ENCODE results near the gene DISP2.
A peak's percentile ranks its signal among the peaks of the same experiment; 100 is the strongest.

Gene DISP2
- total RNA-seq, result 0.10 to 5.1 (median 0.59) reads per million in 9 experiments

DNA sequence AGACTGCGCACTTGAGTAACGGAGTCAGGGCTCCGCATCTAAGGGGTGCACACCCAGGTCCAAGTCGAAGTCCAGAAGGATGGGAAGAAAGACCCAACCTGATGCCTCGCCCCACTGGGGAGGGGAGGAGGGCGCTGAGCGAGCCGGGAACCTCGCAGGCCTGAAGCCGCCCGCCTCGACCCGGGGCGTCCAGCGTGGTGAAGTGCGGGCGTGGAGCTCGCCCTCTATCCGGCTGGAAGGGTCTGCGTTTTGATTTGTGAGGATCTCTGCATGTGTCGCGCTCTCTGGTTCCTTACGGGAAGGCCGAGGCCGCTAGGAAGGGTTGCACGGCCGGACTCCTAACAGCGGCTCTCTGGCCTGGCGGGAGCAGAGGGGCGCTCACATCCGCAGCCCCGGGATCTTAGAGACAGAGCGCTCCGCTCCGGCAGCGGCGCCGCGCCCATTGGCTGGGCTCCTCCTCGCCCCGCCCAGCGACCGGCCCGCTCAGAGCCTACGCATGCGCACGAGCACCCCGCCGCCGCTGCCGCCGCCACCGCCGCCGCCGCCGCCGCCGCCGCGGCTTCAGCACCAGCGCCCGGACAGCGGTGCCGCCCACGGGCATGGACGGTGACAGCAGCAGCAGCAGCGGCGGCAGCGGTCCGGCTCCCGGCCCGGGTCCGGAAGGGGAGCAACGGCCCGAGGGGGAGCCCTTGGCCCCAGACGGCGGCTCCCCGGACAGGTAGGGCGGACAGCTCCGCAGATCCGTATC lies at the start of gene DISP2:
Gene DISP2, plus strand, starts transcription at position 497 of the 748 bp plus-strand sequence. Its CDS starts 103 bp downstream, at position 600.
- peaks cover 10 to 18% of the 10 kb centered on the region in 2 donors for H3K4me1 Mint-ChIP-seq (ENCODE audit: low read depth in 2 of 2)
- H3K9me3 Mint-ChIP-seq, result no peaks in the 10 kb centered on the region
- DNase-seq, result peak; percentile 88 to 94 (median 92)
- peak; percentile 90 for ATAC-seq (replicated peaks)
- peaks cover 3% of the 10 kb centered on the region for H3K36me3 Mint-ChIP-seq (ENCODE audit: insufficient read depth)
- peak within 1 kb of the TSS; percentile 81 to 88 for H3K4me3 Mint-ChIP-seq
- peaks cover 4 to 21% of the 10 kb centered on the region in 2 donors for H3K27me3 Mint-ChIP-seq
- H3K27ac Mint-ChIP-seq, result no peak within 1 kb of the TSS

- Mint-ChIP-seq H3K4me1 (ENCODE audit: low read depth in 2 of 2) (peaks cover 53 to 55% of the 10 kb centered on the region in 2 donors), H3K27me3 (no peaks in the 10 kb centered on the region), H3K4me3 (peak overlapping the region; percentile 98 to 99), H3K9me3 (no peaks in the 10 kb centered on the region), H3K27ac (peak overlapping the region; percentile 94 to 95), H3K36me3 (ENCODE audit: insufficient read depth) (peaks cover 3% of the 10 kb centered on the region)
- DNase-seq (no peak), ATAC-seq (replicated peaks) (no peak)
Observed at GRCh38 chr15:40309344-40309862, 48.6 kb upstream of the DISP2 start.

DNA sequence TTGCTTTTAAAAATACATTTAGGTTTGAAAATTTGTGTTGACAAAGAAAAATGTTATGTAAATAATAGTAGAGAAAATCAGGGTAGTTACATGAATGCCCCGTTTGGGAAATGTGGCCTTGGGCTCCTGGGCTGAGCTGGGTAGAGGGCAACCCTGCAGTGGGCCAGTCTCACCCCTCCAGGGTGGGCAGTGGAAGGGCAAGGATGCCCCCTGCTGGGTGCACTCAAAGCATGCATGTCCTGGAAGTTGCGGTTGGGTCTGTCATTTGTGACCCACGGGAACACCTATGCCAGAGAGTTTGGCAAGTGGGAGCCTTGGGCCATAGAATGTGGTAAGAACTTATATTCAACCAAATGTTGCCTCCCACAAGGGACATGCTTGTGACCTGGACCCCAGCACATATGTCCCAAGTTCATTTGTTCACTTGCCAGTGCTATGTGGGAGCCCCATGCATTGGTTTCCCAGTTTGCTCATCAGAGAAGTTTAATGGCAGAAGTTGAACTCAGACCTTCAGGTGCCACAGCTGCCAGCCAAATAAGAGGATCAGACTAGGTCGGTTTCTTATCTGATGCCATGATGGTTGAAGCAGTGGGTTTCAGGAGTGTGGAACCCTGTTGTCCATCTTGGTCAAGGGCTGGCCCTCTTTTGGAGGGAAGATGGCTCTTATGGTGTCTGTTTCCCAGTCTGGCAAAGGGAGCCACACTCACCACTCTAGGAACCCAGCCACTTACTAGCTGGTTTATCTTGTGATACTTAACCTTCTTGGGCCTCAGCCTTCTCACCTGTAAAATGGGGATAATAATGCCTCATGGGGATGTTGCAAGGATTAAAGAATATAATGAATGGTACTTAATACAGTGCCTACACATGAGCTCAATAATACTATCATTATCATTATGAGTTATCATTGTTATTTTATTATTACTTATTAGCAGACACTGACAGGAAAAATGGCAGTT lies 47.7 kb upstream of the DISP2 start:
- peaks cover 47 to 52% of the 10 kb centered on the region in 2 donors for H3K4me1 Mint-ChIP-seq (ENCODE audit: low read depth in 2 of 2)
- H3K27ac Mint-ChIP-seq, result peak overlapping the region; percentile 94 to 95
- peak overlapping the region; percentile 98 to 99 for H3K4me3 Mint-ChIP-seq
- DNase-seq (peak in 2 of 3 experiments; percentile 25 to 34), ATAC-seq (replicated peaks) (no peak)
- H3K9me3 Mint-ChIP-seq, result no peaks in the 10 kb centered on the region
- no peaks in the 10 kb centered on the region for H3K27me3 Mint-ChIP-seq
- peaks cover 3% of the 10 kb centered on the region for H3K36me3 Mint-ChIP-seq (ENCODE audit: insufficient read depth)

DNA sequence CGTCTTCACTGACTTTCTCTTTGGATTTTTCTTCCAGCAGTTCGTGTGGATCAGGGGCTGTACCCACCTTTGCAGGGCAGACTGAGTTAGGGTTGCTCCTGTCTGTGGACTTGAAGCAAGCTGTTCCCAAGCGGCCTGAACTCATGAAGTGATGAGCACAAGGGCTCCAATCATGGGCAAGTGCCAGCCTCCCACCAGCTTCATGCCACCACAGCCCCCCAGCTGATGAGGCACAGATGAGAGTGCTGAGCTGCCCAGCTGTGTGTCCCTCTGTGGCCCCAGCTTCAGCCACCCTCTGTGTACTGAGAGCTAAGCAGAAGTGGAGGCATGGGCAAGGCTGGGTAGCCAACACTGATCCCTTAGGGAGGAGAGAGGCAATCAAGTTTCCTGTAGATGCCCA lies 47.0 kb upstream of the DISP2 start:
- H3K4me3 Mint-ChIP-seq, result no peak overlapping the region
- H3K9me3 Mint-ChIP-seq, result no peaks in the 10 kb centered on the region
- DNase-seq (no peak), ATAC-seq (replicated peaks) (no peak)
- no peaks in the 10 kb centered on the region for H3K27me3 Mint-ChIP-seq
- H3K36me3 Mint-ChIP-seq (ENCODE audit: insufficient read depth), result peaks cover 3% of the 10 kb centered on the region
- H3K4me1 Mint-ChIP-seq (ENCODE audit: low read depth in 2 of 2), result peaks cover 46 to 56% of the 10 kb centered on the region in 2 donors
- no peak overlapping the region for H3K27ac Mint-ChIP-seq

DNA sequence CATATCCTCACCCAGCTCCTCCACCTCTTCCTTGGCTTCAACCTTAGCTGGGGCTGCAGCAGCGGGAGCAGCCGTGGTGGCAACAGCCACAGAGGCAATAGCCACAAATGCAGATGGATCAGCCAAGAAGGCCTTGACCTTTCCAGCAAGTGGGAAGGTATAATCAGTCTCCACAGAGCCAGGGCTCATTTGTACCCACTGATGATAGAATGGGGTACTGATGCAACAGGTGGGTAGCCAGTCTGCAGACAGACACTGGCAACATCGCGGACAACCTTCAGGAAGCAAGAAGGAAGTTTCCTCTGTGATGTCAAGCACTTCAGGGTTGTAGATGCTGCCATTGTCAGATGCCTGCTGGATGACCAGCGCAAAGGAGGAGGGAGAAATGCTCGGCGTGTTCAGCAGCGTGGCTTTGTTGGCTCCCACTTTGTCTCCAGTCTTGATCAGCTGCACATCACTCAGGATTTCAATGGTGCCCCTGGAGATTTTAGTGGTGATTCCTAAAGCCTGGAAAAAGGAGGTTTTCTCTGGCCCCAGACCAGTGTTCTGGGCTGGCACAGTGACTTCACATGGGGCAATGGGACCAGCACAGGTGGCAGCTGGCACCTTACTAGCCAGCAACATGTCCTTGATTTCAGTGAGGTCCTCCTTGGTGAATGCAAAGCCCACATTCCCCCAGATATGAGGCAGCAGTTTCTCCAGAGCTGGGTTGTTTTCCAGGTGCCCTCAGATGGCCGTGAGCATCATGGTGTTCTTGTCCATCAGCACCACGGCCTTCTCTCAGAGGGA lies 45.5 kb upstream of the DISP2 start:
- Mint-ChIP-seq H3K4me1 (ENCODE audit: low read depth in 2 of 2) (peaks cover 36 to 50% of the 10 kb centered on the region in 2 donors), H3K9me3 (no peaks in the 10 kb centered on the region), H3K36me3 (ENCODE audit: insufficient read depth) (peaks cover 3% of the 10 kb centered on the region), H3K27ac (peak overlapping the region; percentile 86 to 93), H3K4me3 (peak overlapping the region; percentile 70 to 78), H3K27me3 (peaks cover 0 to 10% of the 10 kb centered on the region in 2 donors)
- DNase-seq, result no peak
- no peak for ATAC-seq (replicated peaks)

DNA sequence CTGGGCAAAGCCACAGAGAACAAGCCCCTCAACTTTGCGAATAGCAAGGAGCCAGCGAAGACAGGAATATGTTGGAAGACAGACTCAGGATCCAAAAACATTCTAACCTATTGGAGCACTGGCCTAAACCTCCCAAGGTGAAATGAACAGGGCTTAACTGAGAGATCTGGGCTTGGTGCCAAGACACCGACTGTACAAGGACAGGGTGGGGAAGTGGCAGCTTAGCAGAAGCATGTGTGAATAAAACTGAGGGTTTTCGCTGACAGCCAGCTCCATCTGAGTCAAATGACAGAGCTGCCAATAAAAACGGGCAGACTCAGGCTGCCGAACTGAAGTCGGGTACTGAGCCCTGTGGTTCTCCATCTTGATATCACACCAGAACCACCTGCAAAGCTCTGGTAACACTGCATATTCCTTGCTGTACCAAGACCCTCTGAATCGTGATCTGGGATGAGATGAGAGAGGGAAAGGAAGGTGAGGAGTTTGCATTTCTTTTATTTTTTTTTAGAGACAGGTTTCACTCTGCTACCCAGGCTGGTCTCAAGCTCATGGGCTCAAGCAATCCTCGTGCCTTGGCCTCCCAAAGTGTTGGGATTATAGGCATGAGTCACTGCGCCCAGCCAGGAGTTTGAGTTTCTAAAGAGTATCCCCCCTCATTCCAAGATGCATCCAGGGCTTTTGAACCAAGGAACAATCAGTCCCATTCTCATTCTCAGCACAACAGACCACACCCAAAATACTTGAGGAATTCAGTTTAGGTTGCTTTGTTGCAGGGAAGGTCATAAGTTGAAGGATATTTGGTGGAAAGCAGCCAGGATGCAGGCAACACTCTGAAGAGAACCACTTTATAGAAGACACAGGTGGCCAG lies 44.3 kb upstream of the DISP2 start:
- Mint-ChIP-seq H3K9me3 (no peaks in the 10 kb centered on the region), H3K27me3 (peaks cover 0 to 10% of the 10 kb centered on the region in 2 donors), H3K4me3 (peak overlapping the region; percentile 70 to 78), H3K4me1 (ENCODE audit: low read depth in 2 of 2) (peaks cover 30 to 46% of the 10 kb centered on the region in 2 donors), H3K36me3 (ENCODE audit: insufficient read depth) (no peaks in the 10 kb centered on the region), H3K27ac (peak overlapping the region; percentile 86 to 93)
- DNase-seq, result peak; percentile 73 to 75 (median 74)
- peak; percentile 93 for ATAC-seq (replicated peaks)

- H3K4me1 Mint-ChIP-seq (ENCODE audit: low read depth in 2 of 2), result peaks cover 21 to 35% of the 10 kb centered on the region in 2 donors
- peak overlapping the region; percentile 86 to 93 for H3K27ac Mint-ChIP-seq
- no peaks in the 10 kb centered on the region for H3K9me3 Mint-ChIP-seq
- DNase-seq, result no peak
- peaks cover 0 to 12% of the 10 kb centered on the region in 2 donors for H3K27me3 Mint-ChIP-seq
- no peak for ATAC-seq (replicated peaks)
- H3K4me3 Mint-ChIP-seq, result no peak overlapping the region
- H3K36me3 Mint-ChIP-seq (ENCODE audit: insufficient read depth), result no peaks in the 10 kb centered on the region
Observed at GRCh38 chr15:40314723-40315276, 43.2 kb upstream of the DISP2 start.

- Mint-ChIP-seq H3K9me3 (no peaks in the 10 kb centered on the region), H3K36me3 (ENCODE audit: insufficient read depth) (peaks cover 2% of the 10 kb centered on the region), H3K27ac (peak overlapping the region in 1 of 2 donors; percentile 42), H3K27me3 (peaks cover 0 to 18% of the 10 kb centered on the region in 2 donors), H3K4me1 (ENCODE audit: low read depth in 2 of 2) (peaks cover 30 to 39% of the 10 kb centered on the region in 2 donors), H3K4me3 (no peak overlapping the region)
- no peak for DNase-seq
- no peak for ATAC-seq (replicated peaks)
Observed at GRCh38 chr15:40316931-40317330, 41.1 kb upstream of the DISP2 start.

DNA sequence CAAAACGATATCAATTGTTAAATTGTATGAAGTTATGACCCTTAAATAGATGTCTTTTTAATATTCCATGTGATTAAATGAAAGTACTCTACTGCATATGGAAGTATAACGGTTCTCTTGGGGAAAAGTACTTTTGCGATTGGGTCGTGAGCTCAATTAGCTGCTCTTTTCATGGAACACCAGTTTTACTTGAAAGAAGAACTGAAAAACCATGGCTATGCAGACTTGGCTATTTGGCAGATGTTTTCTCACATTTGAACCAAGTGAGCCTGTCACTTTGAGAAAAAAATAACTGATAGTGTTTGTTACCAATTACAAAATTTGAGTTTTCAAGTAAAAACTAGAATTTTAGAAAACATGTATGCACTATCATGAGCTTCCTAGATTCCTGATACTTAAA lies 40.4 kb upstream of the DISP2 start:
- H3K27ac Mint-ChIP-seq, result no peak overlapping the region
- H3K27me3 Mint-ChIP-seq, result peaks cover 0 to 18% of the 10 kb centered on the region in 2 donors
- DNase-seq (no peak), ATAC-seq (replicated peaks) (no peak)
- H3K4me1 Mint-ChIP-seq (ENCODE audit: low read depth in 2 of 2), result peaks cover 32 to 44% of the 10 kb centered on the region in 2 donors
- H3K36me3 Mint-ChIP-seq (ENCODE audit: insufficient read depth), result peaks cover 2% of the 10 kb centered on the region
- no peak overlapping the region for H3K4me3 Mint-ChIP-seq
- H3K9me3 Mint-ChIP-seq, result no peaks in the 10 kb centered on the region

- DNase-seq, result no peak
- no peak overlapping the region for H3K4me3 Mint-ChIP-seq
- no peak for ATAC-seq (replicated peaks)
- H3K4me1 Mint-ChIP-seq (ENCODE audit: low read depth in 2 of 2), result peaks cover 24 to 32% of the 10 kb centered on the region in 2 donors
- peaks cover 0 to 18% of the 10 kb centered on the region in 2 donors for H3K27me3 Mint-ChIP-seq
- no peak overlapping the region for H3K27ac Mint-ChIP-seq
- H3K9me3 Mint-ChIP-seq, result no peaks in the 10 kb centered on the region
- peaks cover 2% of the 10 kb centered on the region for H3K36me3 Mint-ChIP-seq (ENCODE audit: insufficient read depth)
Observed at GRCh38 chr15:40320409-40320808, 37.6 kb upstream of the DISP2 start.

DNA sequence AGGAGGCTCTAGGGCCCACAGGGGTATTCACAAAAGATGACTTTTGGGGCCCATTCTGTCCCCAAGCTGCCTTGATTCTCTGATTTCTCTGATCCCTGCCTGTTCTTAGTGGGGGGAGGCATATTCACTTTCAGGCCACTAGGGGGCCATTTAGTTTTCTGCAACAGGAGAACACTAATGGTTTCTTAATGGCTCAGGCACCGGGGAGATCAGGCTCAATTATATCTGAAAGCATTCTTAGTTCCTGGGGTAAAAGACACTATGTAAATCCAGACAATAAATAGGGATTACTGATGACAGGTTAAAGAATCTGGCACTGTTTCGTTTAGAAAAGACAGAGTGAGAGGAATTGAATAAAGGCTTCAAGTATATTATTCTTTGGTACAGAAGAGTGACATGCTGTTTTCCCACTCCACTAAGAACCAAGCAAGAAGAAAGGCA lies 37.1 kb upstream of the DISP2 start:
- DNase-seq, result peak; percentile 49 to 55 (median 52)
- Mint-ChIP-seq H3K4me3 (peak overlapping the region; percentile 36 to 45), H3K36me3 (ENCODE audit: insufficient read depth) (peaks cover 2% of the 10 kb centered on the region), H3K27ac (no peak overlapping the region), H3K4me1 (ENCODE audit: low read depth in 2 of 2) (peaks cover 23 to 29% of the 10 kb centered on the region in 2 donors), H3K27me3 (peaks cover 0 to 18% of the 10 kb centered on the region in 2 donors), H3K9me3 (no peaks in the 10 kb centered on the region)
- peak; percentile 19 for ATAC-seq (replicated peaks)

All from effector memory CD8-positive, alpha-beta T cell (primary cell).